Lower leg skin (tissue), 4 donors: ENCODE data around the gene POLR1C. TPM values are rescaled to one million over a fixed set of nuclear protein-coding genes. Genes with fewer than 3 reads are reported as not detected.

Experiments used
- DNase-seq, 2 donors: peaks; one replicate each; pipeline ENCODE4 v3.0.0-alpha.2; 2019; ENCODE audit warnings: low spot score in 2 of 2
- H3K4me3 ChIP-seq: fragments of 200-600 bp; sonication (generic); 2 replicates; pipeline ENCODE4 v1.5.1; 2017; ENCODE audit warnings: mild to moderate bottlenecking, low read depth; ENCODE audit not compliant: poor library complexity, severe bottlenecking
- POLR2A ChIP-seq, 2 donors: fragments of 450-650 bp; IDR thresholded peaks; one replicate each; pipeline ENCODE4 v1.6.1; 2016 to 2017; ENCODE audit warnings: antibody characterized with exemption in 2 of 2, mild to moderate bottlenecking in 1 of 2, moderate library complexity in 1 of 2
- WGBS, 2 donors: methylation state at CpG; one replicate each; pipeline ENCODE4 v1.1.5; 2018; 5-methylcytosine and 5-hydroxymethylcytosine counted together
- intact Hi-C: fragments of 100-400 bp; cut with DNase I; formaldehyde crosslinking; loops from one replicate; pipeline ENCODE4 v1.15.0; 2023; ENCODE audit warnings: low total_unique reads
- total RNA-seq, 4 donors: library from RNA; depleted of rRNA; stranded (reverse); fragments of >200 nt; gene quantifications; one replicate each; pipeline ENCODE4 v1.1.0, GENCODE V29; 2016
- TF ChIP-seq, protein P1 (sequence below), 3 donors: fragments of 450-650 bp; IDR thresholded peaks; one replicate each; pipeline ENCODE4 v1.5.1; 2016; ENCODE audit warnings: antibody characterized with exemption in 3 of 3, mild to moderate bottlenecking in 3 of 3, moderate library complexity in 2 of 3

POLR1C gene
- total RNA-seq, 4 donors from 2014 or later = 29.7 to 38.0 (median 32.4) TPM

DNA sequence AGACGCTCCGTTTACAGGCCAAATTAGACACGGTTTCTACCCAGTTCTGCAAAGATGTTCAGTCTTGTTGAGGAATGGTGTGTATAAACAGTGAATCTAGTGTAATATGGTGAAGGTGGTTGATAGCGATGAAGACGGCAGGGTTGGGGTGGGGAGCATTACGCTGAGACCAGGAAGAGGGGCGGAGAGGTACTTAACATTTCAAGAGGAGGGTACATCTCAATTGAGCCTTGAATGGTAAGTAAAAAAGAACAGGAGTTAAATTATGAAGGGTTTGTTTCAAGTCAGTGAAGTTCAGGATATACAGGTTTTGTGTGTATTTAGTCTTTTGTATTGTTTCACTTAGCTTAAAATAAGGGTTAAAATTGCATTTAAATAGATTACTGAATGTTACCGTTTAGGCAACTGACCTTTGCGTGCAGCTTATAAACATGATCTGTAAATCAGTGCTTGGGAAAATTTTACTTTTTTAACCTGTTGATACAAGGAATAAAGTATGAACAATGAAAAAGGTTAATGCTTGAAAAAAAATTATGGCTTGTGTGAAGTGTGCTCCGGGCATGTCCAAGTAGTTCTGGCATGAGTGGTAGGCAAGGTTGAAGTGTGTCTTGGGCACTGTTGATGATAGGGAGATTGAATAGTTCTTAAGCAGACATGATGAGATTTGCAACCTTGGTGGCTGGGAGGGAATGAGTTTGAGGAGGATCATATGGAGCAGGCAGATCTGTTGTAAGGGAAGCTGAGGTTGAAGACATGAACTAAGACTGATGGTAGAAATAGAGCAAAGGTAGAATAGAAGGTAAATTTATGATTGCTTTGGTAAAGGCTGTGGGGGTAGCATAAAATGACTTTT lies 842 bp downstream of the POLR1C start:
- intact Hi-C loops = no loop called here
- WGBS, 2 donors = 1 to 3% methylated on average over 10 of the region's 10 CpGs

DNA sequence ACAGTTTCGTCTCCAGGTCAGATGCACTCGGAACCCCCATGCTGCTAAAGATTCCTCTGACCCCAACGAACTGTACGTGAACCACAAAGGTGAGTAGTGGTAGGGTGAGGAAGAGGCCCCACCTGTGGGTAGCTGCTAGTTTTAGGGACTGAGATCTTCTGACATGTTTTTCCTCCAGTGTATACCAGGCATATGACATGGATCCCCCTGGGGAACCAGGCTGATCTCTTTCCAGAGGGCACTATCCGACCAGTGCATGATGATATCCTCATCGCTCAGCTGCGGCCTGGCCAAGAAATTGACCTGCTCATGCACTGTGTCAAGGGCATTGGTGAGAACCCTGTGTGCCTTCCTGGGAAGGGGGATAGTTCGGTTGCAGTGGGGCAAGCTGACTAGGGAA lies 3.2 kb downstream of the POLR1C start:
- intact Hi-C loops = no loop called here
- DNase-seq = no peak
- WGBS, 2 donors = 84 to 86% methylated on average over 8 of the region's 8 CpGs
- TF ChIP-seq, protein P1, sequence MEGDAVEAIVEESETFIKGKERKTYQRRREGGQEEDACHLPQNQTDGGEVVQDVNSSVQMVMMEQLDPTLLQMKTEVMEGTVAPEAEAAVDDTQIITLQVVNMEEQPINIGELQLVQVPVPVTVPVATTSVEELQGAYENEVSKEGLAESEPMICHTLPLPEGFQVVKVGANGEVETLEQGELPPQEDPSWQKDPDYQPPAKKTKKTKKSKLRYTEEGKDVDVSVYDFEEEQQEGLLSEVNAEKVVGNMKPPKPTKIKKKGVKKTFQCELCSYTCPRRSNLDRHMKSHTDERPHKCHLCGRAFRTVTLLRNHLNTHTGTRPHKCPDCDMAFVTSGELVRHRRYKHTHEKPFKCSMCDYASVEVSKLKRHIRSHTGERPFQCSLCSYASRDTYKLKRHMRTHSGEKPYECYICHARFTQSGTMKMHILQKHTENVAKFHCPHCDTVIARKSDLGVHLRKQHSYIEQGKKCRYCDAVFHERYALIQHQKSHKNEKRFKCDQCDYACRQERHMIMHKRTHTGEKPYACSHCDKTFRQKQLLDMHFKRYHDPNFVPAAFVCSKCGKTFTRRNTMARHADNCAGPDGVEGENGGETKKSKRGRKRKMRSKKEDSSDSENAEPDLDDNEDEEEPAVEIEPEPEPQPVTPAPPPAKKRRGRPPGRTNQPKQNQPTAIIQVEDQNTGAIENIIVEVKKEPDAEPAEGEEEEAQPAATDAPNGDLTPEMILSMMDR (IDR thresholded peaks at IDR 0.05) = no peak
- TF ChIP-seq POLR2A (IDR thresholded peaks at IDR 0.05) = no peak
- no peak overlapping the region for H3K4me3 ChIP-seq

More for the DNA sequence above, 842 bp downstream of the POLR1C start:
- no peak for DNase-seq
- H3K4me3 ChIP-seq = peak overlapping the region; percentile 99
- TF ChIP-seq, protein P1 (IDR thresholded peaks at IDR 0.05) = no peak
- no peak for TF ChIP-seq POLR2A (IDR thresholded peaks at IDR 0.05)

DNA sequence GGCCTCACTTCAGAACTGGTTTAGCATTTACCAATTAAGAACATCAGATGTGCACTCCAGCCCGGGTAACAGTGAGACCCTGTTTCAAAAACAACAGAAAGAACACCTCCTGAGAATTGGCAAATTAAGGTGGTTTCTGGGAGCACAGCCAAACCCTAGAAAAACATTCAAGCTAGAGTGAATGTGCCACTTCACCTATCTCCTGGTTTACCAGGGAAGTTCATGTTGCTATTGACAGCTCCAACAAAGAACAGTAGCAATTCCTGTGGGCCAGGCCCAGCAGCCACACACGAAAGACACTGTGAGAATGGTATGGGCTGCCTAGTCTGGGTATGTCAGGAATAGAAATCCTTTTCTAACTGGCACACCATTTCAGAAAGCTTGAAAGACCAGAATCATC lies 4.9 kb downstream of the POLR1C start:
- no peak overlapping the region for H3K4me3 ChIP-seq
- intact Hi-C loops = no loop called here
- WGBS, 2 donors = 77 to 88% methylated on average over 2 of the region's 2 CpGs
- DNase-seq = no peak
- no peak for TF ChIP-seq POLR2A (IDR thresholded peaks at IDR 0.05)
- TF ChIP-seq, protein P1 (IDR thresholded peaks at IDR 0.05) = no peak

DNA sequence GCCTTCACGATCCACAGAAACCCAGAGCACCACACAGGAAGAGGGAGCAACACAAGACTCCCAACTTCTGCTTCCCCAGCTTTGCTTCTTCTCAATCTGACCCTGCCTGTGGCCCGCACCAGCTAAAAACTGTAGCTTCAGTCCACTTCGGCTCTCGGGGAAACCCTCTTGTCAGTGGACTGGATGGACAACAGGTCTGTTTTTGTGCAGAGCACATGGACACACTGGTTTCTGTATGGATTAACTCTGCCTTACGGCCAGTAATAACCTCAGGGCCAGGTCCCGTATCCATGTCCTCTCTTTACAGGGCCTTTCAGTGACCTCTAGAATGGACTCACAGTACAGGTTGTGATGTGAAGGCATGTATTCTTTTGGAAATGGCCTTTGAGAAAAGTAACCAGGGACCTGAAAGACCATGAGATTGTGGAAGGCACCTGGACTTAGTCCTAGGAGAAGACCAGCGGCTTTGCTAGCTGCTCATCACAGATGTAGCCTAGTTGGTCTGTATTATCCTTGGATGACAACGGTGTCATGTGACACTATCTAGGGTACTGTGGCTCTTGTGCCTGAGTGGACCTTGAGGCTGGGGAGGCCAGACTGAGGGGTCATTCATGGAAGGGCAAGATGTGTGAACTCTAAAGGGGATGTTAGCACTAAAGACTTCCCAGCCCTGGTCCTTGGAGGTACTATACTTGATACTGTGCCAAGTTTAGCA lies 5.8 kb downstream of the POLR1C start:
- DNase-seq = no peak
- intact Hi-C loops = no loop called here
- TF ChIP-seq, protein P1 (IDR thresholded peaks at IDR 0.05) = no peak
- no peak for TF ChIP-seq POLR2A (IDR thresholded peaks at IDR 0.05)
- 80 to 93% methylated on average over 8 of the region's 8 CpGs for WGBS, 2 donors
- no peak overlapping the region for H3K4me3 ChIP-seq

DNA sequence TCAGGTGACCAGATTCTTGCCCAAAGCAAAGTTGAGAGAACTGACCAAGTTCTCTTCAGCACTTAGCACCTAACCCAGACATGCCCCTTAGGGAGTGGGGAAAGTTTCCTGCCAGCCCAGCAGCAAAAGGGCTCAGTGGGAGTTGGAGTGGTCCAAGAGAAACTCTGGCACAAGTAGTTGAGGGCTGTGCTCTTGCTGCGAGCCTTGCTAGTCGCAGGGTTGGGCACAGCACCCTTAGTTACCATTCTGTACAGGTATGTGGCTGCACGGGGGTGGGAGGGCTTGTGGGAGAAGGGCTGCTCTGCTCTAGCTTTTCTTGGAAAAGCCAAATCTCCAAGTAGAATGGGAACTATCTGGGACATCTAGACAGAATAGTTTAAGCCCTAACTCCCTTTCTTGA lies 6.4 kb downstream of the POLR1C start:
- intact Hi-C loops = no loop called here
- TF ChIP-seq, protein P1 (IDR thresholded peaks at IDR 0.05) = no peak
- no peak for TF ChIP-seq POLR2A (IDR thresholded peaks at IDR 0.05)
- no peak overlapping the region for H3K4me3 ChIP-seq
- no peak for DNase-seq
- WGBS, 2 donors = 78 to 79% methylated on average over 3 of the region's 3 CpGs
